IPS-18a (cell line): ENCODE measurements around the gene NUP133.
A peak's percentile ranks its signal among the peaks of the same experiment; 100 is the strongest.

Experiments used
- H3K27ac ChIP-seq: one replicate; pipeline ENCODE4 v1.5.1; 2013; ENCODE audit warnings: low read length
- H3K27me3 ChIP-seq: one replicate; pipeline ENCODE4 v1.6.1; 2013; ENCODE audit warnings: mild to moderate bottlenecking, low read length; ENCODE audit not compliant: control insufficient read depth, insufficient read depth
- H3K36me3 ChIP-seq: one replicate; pipeline ENCODE4 v1.6.1; 2013; ENCODE audit warnings: low read depth, low read length; ENCODE audit not compliant: control insufficient read depth
- H3K4me1 ChIP-seq: one replicate; pipeline ENCODE4 v1.6.1; 2013; ENCODE audit warnings: low read depth, low read length; ENCODE audit not compliant: control insufficient read depth
- H3K4me3 ChIP-seq: one replicate; pipeline ENCODE4 v1.5.1; 2013; ENCODE audit warnings: low read length
- H3K9ac ChIP-seq: one replicate; pipeline ENCODE4 v1.6.1; 2013; ENCODE audit warnings: mild to moderate bottlenecking, low read length, moderate library complexity
- H3K9me3 ChIP-seq: one replicate; pipeline ENCODE4 v1.6.1; 2013; ENCODE audit warnings: low read depth, low read length; ENCODE audit not compliant: control insufficient read depth

The NUP133 gene

GRCh38 chr1:229507951-229508822 lies at the start of gene NUP133:
TSS of gene NUP133 (minus strand) at chr1:229508341. CDS start at chr1:229508249, 92 bp downstream.
- peak within 1 kb of the TSS; percentile 81 for H3K27ac ChIP-seq
- H3K4me1 ChIP-seq = peaks cover 6% of the 10 kb centered on the region
- no peaks in the 10 kb centered on the region for H3K9me3 ChIP-seq
- H3K9ac ChIP-seq = peak within 1 kb of the TSS; percentile 94
- no peaks in the 10 kb centered on the region for H3K27me3 ChIP-seq
- peaks cover 8% of the 10 kb centered on the region for H3K36me3 ChIP-seq
- peak within 1 kb of the TSS; percentile 99 for H3K4me3 ChIP-seq

- Histone ChIP-seq H3K4me1 (no peaks in the 10 kb centered on the region), H3K27me3 (peaks cover 10% of the 10 kb centered on the region), H3K9ac (peak overlapping the region; percentile 25), H3K4me3 (peak overlapping the region; percentile 83), H3K27ac (no peak overlapping the region), H3K9me3 (no peaks in the 10 kb centered on the region), H3K36me3 (no peaks in the 10 kb centered on the region)
Observed at GRCh38 chr1:229557200-229557850, 49.2 kb upstream of the NUP133 start.

- no peaks in the 10 kb centered on the region for H3K36me3 ChIP-seq
- no peak overlapping the region for H3K4me3 ChIP-seq
- H3K9ac ChIP-seq = no peak overlapping the region
- H3K4me1 ChIP-seq = no peaks in the 10 kb centered on the region
- peaks cover 10% of the 10 kb centered on the region for H3K27me3 ChIP-seq
- no peak overlapping the region for H3K27ac ChIP-seq
- H3K9me3 ChIP-seq = no peaks in the 10 kb centered on the region
Observed at GRCh38 chr1:229554886-229555621, 46.9 kb upstream of the NUP133 start.

GRCh38 chr1:229553621-229554130 lies 45.5 kb upstream of the NUP133 start:
- Histone ChIP-seq H3K36me3 (no peaks in the 10 kb centered on the region), H3K27ac (no peak overlapping the region), H3K9ac (no peak overlapping the region), H3K27me3 (peaks cover 10% of the 10 kb centered on the region), H3K4me1 (no peaks in the 10 kb centered on the region), H3K4me3 (no peak overlapping the region), H3K9me3 (no peaks in the 10 kb centered on the region)

- Histone ChIP-seq H3K9me3 (no peaks in the 10 kb centered on the region), H3K9ac (no peak overlapping the region), H3K36me3 (no peaks in the 10 kb centered on the region), H3K4me3 (no peak overlapping the region), H3K4me1 (no peaks in the 10 kb centered on the region), H3K27me3 (peaks cover 10% of the 10 kb centered on the region), H3K27ac (no peak overlapping the region)
Observed at GRCh38 chr1:229552732-229553131, 44.6 kb upstream of the NUP133 start.

GRCh38 chr1:229550812-229551567 lies 42.8 kb upstream of the NUP133 start:
- no peaks in the 10 kb centered on the region for H3K27me3 ChIP-seq
- H3K4me3 ChIP-seq = no peak overlapping the region
- no peaks in the 10 kb centered on the region for H3K36me3 ChIP-seq
- H3K27ac ChIP-seq = no peak overlapping the region
- no peaks in the 10 kb centered on the region for H3K4me1 ChIP-seq
- no peaks in the 10 kb centered on the region for H3K9me3 ChIP-seq
- no peak overlapping the region for H3K9ac ChIP-seq

- Histone ChIP-seq H3K9me3 (no peaks in the 10 kb centered on the region), H3K9ac (no peak overlapping the region), H3K27ac (no peak overlapping the region), H3K27me3 (no peaks in the 10 kb centered on the region), H3K4me1 (no peaks in the 10 kb centered on the region), H3K36me3 (no peaks in the 10 kb centered on the region), H3K4me3 (no peak overlapping the region)
Observed at GRCh38 chr1:229547542-229547941, 39.4 kb upstream of the NUP133 start.

GRCh38 chr1:229544587-229544986 lies 36.4 kb upstream of the NUP133 start:
- H3K27me3 ChIP-seq = no peaks in the 10 kb centered on the region
- no peaks in the 10 kb centered on the region for H3K9me3 ChIP-seq
- H3K27ac ChIP-seq = no peak overlapping the region
- H3K4me1 ChIP-seq = no peaks in the 10 kb centered on the region
- no peak overlapping the region for H3K9ac ChIP-seq
- no peak overlapping the region for H3K4me3 ChIP-seq
- peaks cover 4% of the 10 kb centered on the region for H3K36me3 ChIP-seq

GRCh38 chr1:229539863-229540506 lies 31.8 kb upstream of the NUP133 start:
- Histone ChIP-seq H3K4me1 (no peaks in the 10 kb centered on the region), H3K9me3 (no peaks in the 10 kb centered on the region), H3K4me3 (no peak overlapping the region), H3K36me3 (peaks cover 17% of the 10 kb centered on the region), H3K27me3 (no peaks in the 10 kb centered on the region), H3K9ac (no peak overlapping the region), H3K27ac (no peak overlapping the region)

- H3K36me3 ChIP-seq = peaks cover 17% of the 10 kb centered on the region
- H3K9ac ChIP-seq = no peak overlapping the region
- no peaks in the 10 kb centered on the region for H3K27me3 ChIP-seq
Observed at GRCh38 chr1:229538945-229539344, 30.8 kb upstream of the NUP133 start.

More at GRCh38 chr1:229538945-229539344, 30.8 kb upstream of the NUP133 start:
- Histone ChIP-seq H3K27ac (no peak overlapping the region), H3K9me3 (no peaks in the 10 kb centered on the region), H3K4me3 (no peak overlapping the region), H3K4me1 (no peaks in the 10 kb centered on the region)
